Osteoblast (primary cell): ENCODE results near the gene XCL2. TPM values are rescaled to one million over a fixed set of nuclear protein-coding genes. Genes with fewer than 3 reads are reported as not detected.

Experiments
- DNase-seq: peaks from one replicate; pipeline ENCODE4 v3.0.0; 2011; ENCODE audit warnings: low spot score, mixed read lengths; ENCODE audit not compliant: insufficient read length; ENCODE audit errors: missing footprints
- H2AFZ ChIP-seq: 2 replicates; pipeline ENCODE4 v1.6.0; 2011; ENCODE audit warnings: mild to moderate bottlenecking, low read length
- H3K27ac ChIP-seq: 2 replicates; pipeline ENCODE4 v1.5.1; 2011; ENCODE audit warnings: mild to moderate bottlenecking, low read depth, low read length, moderate library complexity
- H3K27me3 ChIP-seq: 2 replicates; pipeline ENCODE4 v1.6.0; 2012; ENCODE audit warnings: mild to moderate bottlenecking, control low read depth, inconsistent platforms, low read length, moderate library complexity; ENCODE audit not compliant: insufficient read depth
- H3K36me3 ChIP-seq: 2 replicates; pipeline ENCODE4 v1.5.1; 2011; ENCODE audit warnings: mild to moderate bottlenecking, low read length, control low read depth, moderate library complexity; ENCODE audit not compliant: insufficient read depth
- H3K4me1 ChIP-seq: 2 replicates; pipeline ENCODE4 v1.5.1; 2011; ENCODE audit warnings: mild to moderate bottlenecking, low read length, control low read depth, moderate library complexity; ENCODE audit not compliant: insufficient read depth
- H3K4me2 ChIP-seq: 2 replicates; pipeline ENCODE4 v1.6.0; 2011; ENCODE audit warnings: mild to moderate bottlenecking, low read length; ENCODE audit not compliant: insufficient read depth
- H3K4me3 ChIP-seq: fragments of 200-600 bp; sonication (generic); 3 replicates; pipeline ENCODE4 v1.5.1; 2012; ENCODE audit warnings: mild to moderate bottlenecking, low read length, inconsistent platforms; ENCODE audit not compliant: insufficient read depth
- H3K79me2 ChIP-seq: 2 replicates; pipeline ENCODE4 v1.6.0; 2012; ENCODE audit warnings: mild to moderate bottlenecking, low read length, control low read depth, inconsistent platforms; ENCODE audit not compliant: insufficient read depth
- H3K9me3 ChIP-seq: 2 replicates; pipeline ENCODE4 v1.5.1; 2011; ENCODE audit warnings: low read depth, low read length, control low read depth
- H4K20me1 ChIP-seq: 2 replicates; pipeline ENCODE4 v1.6.0; 2012; ENCODE audit warnings: mild to moderate bottlenecking, low read length, control low read depth; ENCODE audit not compliant: insufficient read depth
- CTCF ChIP-seq: IDR thresholded peaks from 2 replicates; pipeline ENCODE4 v1.5.1; 2011; ENCODE audit warnings: mild to moderate bottlenecking, low read depth, low read length, moderate library complexity; ENCODE audit errors: extremely low read depth
- total RNA-seq: library from RNA; depleted of rRNA; stranded (reverse); fragments of >200 nt; gene quantifications from 2 replicates; pipeline ENCODE4 v1.2.3, GENCODE V29; 2012

XCL2 gene
- total RNA-seq, 1 donor = not detected

GRCh38 chr1:168498956-168499687 lies 44.7 kb downstream of the XCL2 start:
- H3K36me3 ChIP-seq = no peaks in the 10 kb centered on the region
- H2AFZ ChIP-seq = no peak overlapping the region
- no peaks in the 10 kb centered on the region for H3K9me3 ChIP-seq
- no peak overlapping the region for H3K4me2 ChIP-seq
- no peak for DNase-seq
- H3K27ac ChIP-seq = no peak overlapping the region
- no peaks in the 10 kb centered on the region for H4K20me1 ChIP-seq
- no peak overlapping the region for H3K4me3 ChIP-seq
- no peaks in the 10 kb centered on the region for H3K79me2 ChIP-seq
- H3K4me1 ChIP-seq = peaks cover 10% of the 10 kb centered on the region
- H3K27me3 ChIP-seq = no peaks in the 10 kb centered on the region
- TF ChIP-seq CTCF = no peak

GRCh38 chr1:168498159-168498631 lies 45.6 kb downstream of the XCL2 start:
- Histone ChIP-seq H3K4me3 (no peak overlapping the region), H3K36me3 (no peaks in the 10 kb centered on the region), H3K4me1 (peaks cover 6% of the 10 kb centered on the region), H3K27me3 (no peaks in the 10 kb centered on the region), H3K79me2 (no peaks in the 10 kb centered on the region), H4K20me1 (no peaks in the 10 kb centered on the region), H3K27ac (no peak overlapping the region), H2AFZ (no peak overlapping the region), H3K4me2 (no peak overlapping the region), H3K9me3 (no peaks in the 10 kb centered on the region)
- DNase-seq = no peak
- TF ChIP-seq CTCF = no peak

GRCh38 chr1:168497376-168497950 lies 46.3 kb downstream of the XCL2 start:
- Histone ChIP-seq H2AFZ (no peak overlapping the region), H3K36me3 (no peaks in the 10 kb centered on the region), H3K4me2 (no peak overlapping the region)

More at GRCh38 chr1:168497376-168497950, 46.3 kb downstream of the XCL2 start:
- no peaks in the 10 kb centered on the region for H4K20me1 ChIP-seq
- no peak overlapping the region for H3K4me3 ChIP-seq
- H3K27me3 ChIP-seq = no peaks in the 10 kb centered on the region
- no peak overlapping the region for H3K27ac ChIP-seq
- H3K4me1 ChIP-seq = peaks cover 6% of the 10 kb centered on the region
- H3K79me2 ChIP-seq = no peaks in the 10 kb centered on the region
- no peaks in the 10 kb centered on the region for H3K9me3 ChIP-seq
- TF ChIP-seq CTCF = no peak
- DNase-seq = no peak
